Type B pancreatic cell (in vitro differentiated cells): Measurements from ENCODE around the gene FTMT. TPM values are rescaled to one million over a fixed set of nuclear protein-coding genes. Genes with fewer than 3 reads are reported as not detected.

Experiments used
- DNase-seq: peaks from one replicate; pipeline ENCODE4 v3.0.0; 2021; ENCODE audit warnings: mixed read lengths; ENCODE audit not compliant: unreplicated experiment; ENCODE audit errors: extremely low spot score
- H3K27ac Mint-ChIP-seq: 2 replicates; pipeline ENCODE4 v1.8.0; 2021; ENCODE audit warnings: mild to moderate bottlenecking, mixed read lengths
- H3K27me3 Mint-ChIP-seq: 2 replicates; pipeline ENCODE4 v1.8.0; 2021; ENCODE audit warnings: mixed read lengths
- H3K36me3 Mint-ChIP-seq: 2 replicates; pipeline ENCODE4 v1.8.0; 2021; ENCODE audit warnings: mixed read lengths
- H3K4me1 Mint-ChIP-seq: one replicate; pipeline ENCODE4 v1.8.0; 2021; ENCODE audit warnings: mixed read lengths; ENCODE audit not compliant: unreplicated experiment
- H3K4me3 Mint-ChIP-seq: 2 replicates; pipeline ENCODE4 v1.8.0; 2021; ENCODE audit warnings: mild to moderate bottlenecking, mixed read lengths
- H3K9me3 Mint-ChIP-seq: 2 replicates; pipeline ENCODE4 v1.8.0; 2021; ENCODE audit warnings: mixed read lengths
- total RNA-seq: library from RNA; stranded (reverse); gene quantifications from 2 replicates; pipeline ENCODE4 v1.2.1, GENCODE V29; 2021; ENCODE audit warnings: low replicate concordance
- TF ChIP-seq, protein P1 (sequence below): fragments of 200-600 bp; sonication (generic); conservative IDR thresholded peaks from 2 replicates; pipeline ENCODE4 v1.5.0; 2021; ENCODE audit warnings: antibody characterized with exemption, mild to moderate bottlenecking

FTMT gene
- total RNA-seq, 1 donor from 2014 or later, result not detected

DNA sequence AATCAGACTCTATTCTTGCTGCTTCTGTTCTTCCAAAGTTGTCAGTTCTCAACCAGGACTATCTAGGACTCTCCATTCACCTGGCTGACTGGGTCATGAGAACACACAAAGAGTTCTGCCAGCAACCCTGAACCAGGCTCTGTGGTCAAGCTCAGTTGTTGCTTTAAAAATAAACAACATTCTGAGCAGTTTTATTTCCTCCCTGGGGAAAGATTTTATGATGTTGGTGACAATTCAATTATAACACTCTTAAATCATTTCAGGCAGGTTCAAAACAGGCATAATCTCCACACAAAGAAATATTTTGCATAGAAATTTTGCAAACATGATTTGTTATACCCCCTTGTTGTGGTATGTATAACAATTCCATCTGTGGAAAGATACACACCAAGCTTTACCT lies 36.0 kb downstream of the FTMT start:
- no peaks in the 10 kb centered on the region for H3K4me1 Mint-ChIP-seq
- H3K9me3 Mint-ChIP-seq, result no peaks in the 10 kb centered on the region
- TF ChIP-seq, protein P1, sequence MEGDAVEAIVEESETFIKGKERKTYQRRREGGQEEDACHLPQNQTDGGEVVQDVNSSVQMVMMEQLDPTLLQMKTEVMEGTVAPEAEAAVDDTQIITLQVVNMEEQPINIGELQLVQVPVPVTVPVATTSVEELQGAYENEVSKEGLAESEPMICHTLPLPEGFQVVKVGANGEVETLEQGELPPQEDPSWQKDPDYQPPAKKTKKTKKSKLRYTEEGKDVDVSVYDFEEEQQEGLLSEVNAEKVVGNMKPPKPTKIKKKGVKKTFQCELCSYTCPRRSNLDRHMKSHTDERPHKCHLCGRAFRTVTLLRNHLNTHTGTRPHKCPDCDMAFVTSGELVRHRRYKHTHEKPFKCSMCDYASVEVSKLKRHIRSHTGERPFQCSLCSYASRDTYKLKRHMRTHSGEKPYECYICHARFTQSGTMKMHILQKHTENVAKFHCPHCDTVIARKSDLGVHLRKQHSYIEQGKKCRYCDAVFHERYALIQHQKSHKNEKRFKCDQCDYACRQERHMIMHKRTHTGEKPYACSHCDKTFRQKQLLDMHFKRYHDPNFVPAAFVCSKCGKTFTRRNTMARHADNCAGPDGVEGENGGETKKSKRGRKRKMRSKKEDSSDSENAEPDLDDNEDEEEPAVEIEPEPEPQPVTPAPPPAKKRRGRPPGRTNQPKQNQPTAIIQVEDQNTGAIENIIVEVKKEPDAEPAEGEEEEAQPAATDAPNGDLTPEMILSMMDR, result no peak
- H3K4me3 Mint-ChIP-seq, result no peak overlapping the region
- peaks cover under 1% of the 10 kb centered on the region for H3K27me3 Mint-ChIP-seq
- no peak overlapping the region for H3K27ac Mint-ChIP-seq
- DNase-seq, result no peak
- no peaks in the 10 kb centered on the region for H3K36me3 Mint-ChIP-seq

DNA sequence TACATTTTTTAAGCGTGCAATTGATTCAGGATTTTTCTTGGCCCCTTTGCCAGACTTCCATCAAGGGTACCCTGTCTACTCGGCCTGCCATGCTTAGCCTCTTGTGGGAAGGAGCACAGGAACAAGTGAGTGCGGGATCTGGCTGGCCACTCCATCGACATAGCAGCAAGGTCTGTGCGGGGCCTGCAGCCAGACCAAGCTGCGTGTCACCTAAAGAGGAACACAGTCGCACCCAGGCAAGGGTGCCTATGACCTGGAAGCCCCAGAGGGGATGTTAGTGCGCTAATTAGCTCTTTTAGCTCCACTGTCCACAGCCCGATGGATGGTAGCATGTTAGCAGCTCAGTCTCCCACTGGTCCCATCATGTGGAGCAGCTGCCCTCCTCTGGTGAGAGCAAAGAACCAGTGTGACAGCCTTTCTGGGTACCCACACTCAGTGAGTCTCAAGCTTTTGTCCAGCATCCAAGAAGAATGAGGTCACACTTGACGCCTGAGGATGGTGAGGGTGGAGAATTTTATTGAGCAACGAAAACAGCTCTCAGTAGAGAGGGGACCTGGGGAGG lies 38.7 kb downstream of the FTMT start:
- Mint-ChIP-seq H3K9me3 (no peaks in the 10 kb centered on the region), H3K4me3 (no peak overlapping the region), H3K27ac (no peak overlapping the region), H3K27me3 (peaks cover 5% of the 10 kb centered on the region), H3K4me1 (no peaks in the 10 kb centered on the region), H3K36me3 (no peaks in the 10 kb centered on the region)
- no peak for DNase-seq
- TF ChIP-seq, protein P1, result no peak

DNA sequence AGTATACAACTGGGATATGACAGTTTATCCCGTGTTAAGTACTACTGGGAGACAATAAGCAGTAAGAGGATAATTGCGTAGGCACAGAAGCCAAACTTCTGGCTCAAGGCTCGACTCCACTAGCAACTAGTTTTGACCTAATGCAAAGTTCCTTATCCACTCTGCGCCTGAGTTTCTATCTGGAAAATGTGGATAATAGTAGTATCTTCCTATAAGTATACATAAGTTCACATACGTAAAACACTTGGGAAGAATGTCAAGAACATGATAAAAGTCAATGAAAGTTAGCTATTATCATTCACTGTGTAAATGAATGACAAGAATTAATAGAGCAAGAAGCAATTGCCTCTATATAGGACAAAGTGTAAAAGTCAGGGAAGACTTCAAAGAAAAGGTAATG lies 45.7 kb downstream of the FTMT start:
- TF ChIP-seq, protein P1, result no peak

DNA sequence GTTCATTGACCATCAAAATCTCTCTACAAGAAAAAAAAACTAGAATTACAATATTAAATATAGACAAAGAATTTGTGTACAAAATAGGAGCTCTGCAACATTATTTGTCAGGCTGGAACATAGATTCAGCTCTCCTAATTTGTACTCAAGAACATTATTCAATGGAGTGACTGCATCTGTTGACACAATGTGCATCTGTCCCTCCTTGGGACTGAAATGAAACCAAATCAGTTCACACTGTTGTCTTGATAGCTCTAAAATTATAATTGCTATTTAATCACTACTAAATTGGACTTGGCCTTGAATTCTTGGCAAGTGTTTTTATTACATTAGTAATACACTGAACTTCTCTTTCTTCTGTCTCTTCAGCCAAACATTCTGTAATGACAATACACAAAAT lies 47.7 kb downstream of the FTMT start:
- TF ChIP-seq, protein P1, result no peak
- Mint-ChIP-seq H3K9me3 (no peaks in the 10 kb centered on the region), H3K27ac (no peak overlapping the region), H3K4me3 (no peak overlapping the region), H3K27me3 (no peaks in the 10 kb centered on the region), H3K4me1 (no peaks in the 10 kb centered on the region), H3K36me3 (no peaks in the 10 kb centered on the region)
- no peak for DNase-seq

More for the DNA sequence above, 45.7 kb downstream of the FTMT start:
- H3K27ac Mint-ChIP-seq, result no peak overlapping the region
- H3K4me1 Mint-ChIP-seq, result no peaks in the 10 kb centered on the region
- no peaks in the 10 kb centered on the region for H3K9me3 Mint-ChIP-seq
- no peak overlapping the region for H3K4me3 Mint-ChIP-seq
- H3K27me3 Mint-ChIP-seq, result peaks cover 5% of the 10 kb centered on the region
- DNase-seq, result no peak
- no peaks in the 10 kb centered on the region for H3K36me3 Mint-ChIP-seq

Other genes with a start within 250 kb of the FTMT start
- 12.5 and 12.9 TPM in 2 replicates for gene SRFBP1, start 110.1 kb downstream of the FTMT start, total RNA-seq
- 0.90 and 6.6 TPM in 2 replicates for gene LOX, start 226.4 kb downstream of the FTMT start, total RNA-seq